ENCODE data around the gene LYAR.

Gene LYAR, protein sequence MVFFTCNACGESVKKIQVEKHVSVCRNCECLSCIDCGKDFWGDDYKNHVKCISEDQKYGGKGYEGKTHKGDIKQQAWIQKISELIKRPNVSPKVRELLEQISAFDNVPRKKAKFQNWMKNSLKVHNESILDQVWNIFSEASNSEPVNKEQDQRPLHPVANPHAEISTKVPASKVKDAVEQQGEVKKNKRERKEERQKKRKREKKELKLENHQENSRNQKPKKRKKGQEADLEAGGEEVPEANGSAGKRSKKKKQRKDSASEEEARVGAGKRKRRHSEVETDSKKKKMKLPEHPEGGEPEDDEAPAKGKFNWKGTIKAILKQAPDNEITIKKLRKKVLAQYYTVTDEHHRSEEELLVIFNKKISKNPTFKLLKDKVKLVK

DNA sequence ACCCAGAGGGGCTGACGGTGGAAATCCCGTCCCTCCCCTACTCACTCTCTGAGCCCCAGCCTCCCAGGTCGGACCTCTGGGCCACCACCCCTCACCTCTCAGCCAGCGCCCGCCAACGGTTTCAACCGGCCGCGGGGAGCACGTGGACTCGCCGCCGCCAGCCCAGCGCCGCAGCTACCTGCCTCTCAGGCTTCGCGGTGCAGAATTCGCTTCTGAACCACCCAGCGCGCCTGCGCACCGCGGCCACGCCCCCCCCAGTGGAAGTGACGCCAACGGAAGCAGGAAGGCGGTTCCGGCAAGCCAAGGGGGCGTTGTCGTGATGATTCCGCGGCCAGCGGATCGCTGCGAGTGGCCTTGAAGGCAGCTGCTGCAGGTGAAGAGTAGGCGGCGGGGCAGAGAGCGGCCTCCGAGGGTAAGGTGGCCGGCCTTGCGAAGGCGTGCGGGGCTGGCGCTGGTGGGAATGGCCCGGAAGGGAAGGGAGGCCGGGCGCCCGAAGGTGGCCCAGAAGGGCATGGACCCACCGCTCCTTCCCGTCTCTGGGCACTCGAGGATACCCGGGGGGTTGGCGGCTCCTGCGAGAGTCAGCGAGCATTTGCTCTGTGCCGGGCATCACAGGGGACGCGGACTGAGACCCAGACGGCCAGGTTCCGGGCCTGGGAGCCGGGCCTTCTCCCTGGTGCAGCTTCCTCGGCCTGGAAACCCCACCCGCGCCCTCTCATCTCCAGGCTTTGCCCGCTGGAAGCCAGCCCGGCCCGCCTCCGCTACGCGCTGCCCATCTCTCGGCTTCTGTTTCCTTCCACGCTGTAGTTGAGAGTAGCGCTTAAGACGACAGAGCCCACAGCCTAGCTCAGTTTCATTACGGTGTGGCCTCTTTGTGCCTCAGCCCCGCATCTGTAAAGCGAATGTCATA lies at the start of gene LYAR, which contains the start of gene ZBTB49:
Gene LYAR, minus strand, starts transcription at position 214 of the 910 bp plus-strand sequence. CDS start 6,412 bp downstream, outside the sequence.
Gene ZBTB49, plus strand, starts transcription at position 311 of the 910 bp plus-strand sequence. CDS start 9,695 bp downstream, outside the sequence.
- peak; percentile 96 for DNase-seq

DNA sequence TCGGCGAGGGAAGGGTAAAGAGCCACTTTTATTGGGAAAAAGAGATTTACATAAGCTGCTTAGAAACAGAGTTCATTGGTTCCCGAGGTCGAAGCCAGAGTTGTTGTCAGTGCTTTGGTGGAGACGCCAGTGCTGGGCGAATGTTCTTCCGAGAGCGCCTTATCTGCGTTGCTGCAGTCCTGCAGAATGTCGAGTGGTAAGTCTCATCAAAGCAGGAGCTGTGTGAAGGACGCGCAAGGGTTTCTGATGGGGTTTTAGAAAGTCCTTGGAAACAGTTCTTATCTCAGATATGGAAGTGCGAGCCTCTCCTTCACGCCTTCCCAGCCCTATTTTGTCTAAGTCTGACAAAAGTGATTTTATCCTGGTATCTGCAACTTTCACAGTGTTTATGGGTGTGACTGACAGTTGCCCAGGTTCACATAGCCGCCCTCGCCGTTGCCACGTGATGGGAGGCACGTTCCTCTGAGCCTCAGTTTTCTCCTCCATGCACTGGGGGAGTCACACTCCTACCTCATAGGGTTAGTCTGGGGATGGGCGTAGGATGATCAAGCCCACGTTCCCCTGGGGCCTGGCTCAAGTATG lies 49.6 kb upstream of the LYAR start:
- DNase-seq: no peak

DNA sequence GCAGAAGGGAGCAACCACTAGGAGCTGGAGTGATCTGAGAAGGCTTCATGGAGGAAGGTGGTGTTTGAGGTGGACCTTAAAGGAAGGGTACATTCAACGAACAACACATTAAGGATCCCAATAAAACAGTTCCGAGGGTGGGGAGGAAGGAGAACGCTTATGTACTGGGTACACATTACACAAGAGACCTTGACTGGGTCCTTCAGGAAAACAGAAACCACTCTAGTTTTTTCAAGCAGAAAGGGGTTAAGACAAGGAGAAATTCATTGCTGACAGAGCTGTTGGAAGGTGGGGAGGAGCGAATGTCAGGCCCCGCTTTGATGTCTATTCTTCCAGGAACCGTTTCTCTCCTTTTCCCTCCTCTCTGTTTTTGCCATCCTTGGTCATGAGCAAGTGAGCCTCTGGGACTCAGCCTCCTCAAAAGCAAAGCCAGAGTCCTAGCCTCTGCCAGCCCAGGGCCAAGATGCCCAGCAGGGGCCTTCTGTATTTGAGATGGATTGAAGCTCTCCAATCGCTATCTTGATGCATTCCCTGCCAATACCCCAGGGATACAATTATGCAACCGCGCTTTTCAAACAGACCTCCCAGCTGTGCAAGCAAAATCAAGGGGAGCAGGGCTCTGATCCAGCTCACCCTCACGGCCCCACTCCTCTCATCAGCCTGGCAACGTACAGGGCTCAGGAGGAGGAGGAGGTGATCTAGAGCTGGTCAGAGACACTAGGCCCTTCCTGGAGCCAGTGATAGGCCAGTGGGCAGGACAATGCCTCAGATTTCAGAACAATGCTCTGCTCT lies 48.5 kb upstream of the LYAR start:
- no peak for DNase-seq

GRCh38 chr4:4334798-4335520 lies 45.0 kb upstream of the LYAR start:
- DNase-seq: peak; percentile 36

- peak; percentile 56 for DNase-seq
These were observed 43.3 kb upstream of the LYAR start for GRCh38 chr4:4333265-4333706.

GRCh38 chr4:4332529-4332928 lies 42.6 kb upstream of the LYAR start:
- DNase-seq: no peak

- no peak for DNase-seq
These were observed 40.8 kb upstream of the LYAR start for GRCh38 chr4:4330794-4331193.

GRCh38 chr4:4329496-4329895 lies 39.5 kb upstream of the LYAR start:
- DNase-seq: no peak

DNA sequence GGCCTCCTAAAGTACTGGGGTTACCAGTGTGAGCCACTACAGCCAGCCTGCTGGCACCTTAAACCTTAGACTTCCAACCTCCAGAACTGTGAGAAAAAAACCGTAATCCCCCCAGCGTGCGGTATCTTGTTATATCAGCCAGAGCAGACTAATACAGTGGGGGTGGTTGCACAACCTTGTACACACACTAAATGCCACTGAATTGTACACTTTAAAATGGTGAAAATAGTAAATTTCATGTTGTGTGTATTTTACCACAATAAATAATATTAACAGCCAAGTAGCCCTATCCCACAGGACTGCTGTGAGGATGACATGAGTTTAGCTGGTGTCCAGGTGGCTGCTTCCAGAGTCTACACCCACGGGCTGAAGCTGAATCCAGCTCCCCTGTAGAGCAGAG lies 38.9 kb upstream of the LYAR start:
- DNase-seq: no peak

GRCh38 chr4:4328206-4328605 lies 38.3 kb upstream of the LYAR start:
- no peak for DNase-seq

- peak; percentile 34 for DNase-seq
These were observed 37.7 kb upstream of the LYAR start for GRCh38 chr4:4327652-4328121.

DNA sequence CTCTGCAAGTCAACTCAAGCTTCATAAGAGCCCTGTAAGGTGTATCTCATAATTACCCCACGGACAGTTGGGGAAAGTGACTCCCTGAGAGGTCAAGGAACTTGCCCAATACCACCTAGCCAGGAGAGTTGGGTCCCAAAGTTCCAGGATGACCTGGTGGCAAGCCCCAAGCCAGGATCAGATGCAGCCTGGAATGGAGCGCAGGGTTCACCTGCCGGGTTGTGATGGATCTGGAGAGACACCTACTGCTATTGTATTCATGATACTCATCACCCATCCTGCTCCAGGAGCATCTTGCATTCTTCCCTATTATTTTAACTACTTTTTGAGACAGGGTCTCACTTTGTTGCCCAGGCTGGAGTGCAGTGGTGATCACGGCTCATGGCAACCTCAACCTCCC lies 36.2 kb upstream of the LYAR start:
- DNase-seq: no peak

- DNase-seq: no peak
These were observed 35.4 kb upstream of the LYAR start for GRCh38 chr4:4325321-4325720.

GRCh38 chr4:4323705-4324534 lies 34.0 kb upstream of the LYAR start:
- no peak for DNase-seq

DNA sequence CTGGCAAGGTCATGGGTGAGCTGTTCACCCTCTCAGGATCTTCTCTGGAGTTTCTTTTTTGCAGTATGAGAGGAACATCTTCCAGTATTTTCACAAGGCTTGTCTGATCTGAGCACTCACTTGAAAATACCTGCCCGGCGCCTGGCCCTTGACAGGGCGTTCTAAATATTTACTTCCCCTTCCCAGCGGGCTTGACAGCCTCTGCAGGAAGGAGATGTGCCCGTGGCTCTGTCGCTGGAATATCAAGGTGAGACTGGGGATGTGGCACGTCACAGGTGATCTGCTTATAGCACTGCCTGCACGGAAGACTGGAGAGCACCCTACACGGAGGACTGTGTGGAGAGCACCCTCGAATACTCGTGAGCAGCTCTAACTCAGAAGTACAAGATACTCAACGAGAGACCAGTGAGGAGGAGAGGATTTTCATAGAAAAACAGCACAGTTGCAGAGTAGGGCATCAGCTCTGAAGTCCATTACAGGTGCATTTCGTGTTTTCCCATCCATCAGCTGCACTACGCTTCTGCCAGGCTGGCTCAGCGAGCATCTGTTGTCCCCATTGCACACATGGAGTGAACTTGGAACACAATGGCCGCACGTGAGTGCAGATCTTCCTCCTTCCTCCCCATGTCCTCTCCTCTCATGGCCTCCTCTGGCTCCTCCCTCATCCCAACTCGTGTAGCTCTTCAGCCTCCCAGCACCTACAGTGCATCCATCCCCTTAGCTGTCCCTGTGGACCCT lies 32.2 kb upstream of the LYAR start:
- no peak for DNase-seq

DNA sequence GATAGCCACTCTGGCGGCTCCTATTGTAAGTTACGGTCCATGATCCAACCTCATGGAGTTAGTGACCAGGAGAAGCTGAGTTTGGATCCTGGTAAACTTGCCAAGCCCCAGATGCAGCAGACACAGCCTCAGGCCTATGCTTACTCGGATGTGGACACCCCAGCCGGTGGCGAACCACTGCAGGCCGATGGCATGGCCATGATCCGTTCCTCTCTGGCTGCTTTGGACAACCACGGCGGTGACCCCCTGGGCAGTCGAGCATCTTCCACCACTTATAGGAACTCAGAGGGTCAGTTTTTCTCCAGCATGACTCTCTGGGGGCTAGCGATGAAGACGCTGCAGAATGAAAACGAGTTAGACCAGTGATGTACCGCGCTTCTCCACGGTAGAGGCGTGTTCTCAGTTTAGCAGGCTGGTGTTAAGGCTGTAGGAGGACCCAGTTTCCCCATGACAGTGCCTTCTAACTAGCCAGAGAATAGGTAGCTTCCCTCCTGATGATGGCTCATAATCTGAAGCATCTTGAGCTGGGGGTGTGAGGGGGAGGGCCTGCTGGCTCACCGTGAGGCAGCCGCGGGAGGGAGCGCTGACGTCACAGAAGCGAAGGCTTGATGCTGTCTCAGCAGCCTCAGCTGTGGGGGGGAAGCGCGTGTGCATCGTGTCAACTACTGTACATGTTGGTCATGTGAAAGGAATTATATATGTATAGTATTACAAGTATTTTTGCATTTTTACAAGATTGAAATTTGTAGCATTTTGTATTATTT lies 31.2 kb upstream of the LYAR start:
- no peak for DNase-seq

GRCh38 chr4:4320528-4320927 lies 30.6 kb upstream of the LYAR start:
- no peak for DNase-seq

DNA sequence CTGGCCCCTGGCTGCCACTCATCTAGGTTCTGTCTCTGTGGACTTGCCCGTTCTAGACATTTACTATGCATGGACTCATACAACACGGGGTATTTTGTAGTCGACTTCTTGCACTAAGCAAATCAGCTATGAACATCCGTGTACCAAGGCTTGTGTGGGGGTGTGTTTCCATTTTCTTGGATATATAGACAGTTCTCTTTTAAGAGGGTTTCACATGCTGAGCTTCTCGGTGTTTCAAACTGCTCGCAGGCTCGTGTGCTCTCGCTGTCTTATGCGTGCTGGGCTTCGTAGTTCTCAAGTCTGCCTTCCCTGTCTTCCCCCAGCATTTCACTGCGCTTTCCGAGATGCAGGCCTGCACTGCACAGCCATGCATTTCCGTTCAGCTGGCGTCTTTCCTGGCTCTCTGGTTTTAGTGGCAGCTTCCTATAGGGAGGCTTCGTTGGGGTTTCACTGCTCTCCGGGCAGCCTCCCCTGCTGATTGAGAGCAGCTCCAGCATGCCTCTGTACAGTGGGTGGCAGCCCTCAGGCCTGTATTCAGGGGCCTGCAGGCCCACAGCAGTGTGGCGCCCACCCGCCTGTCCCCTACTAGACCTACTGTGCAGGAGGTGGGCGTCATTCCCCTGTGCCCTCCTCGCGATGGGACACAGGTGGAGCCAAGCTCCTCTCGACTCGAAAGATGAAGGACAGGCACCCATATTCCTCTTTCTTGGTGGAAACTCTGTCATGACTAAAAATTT lies 27.7 kb upstream of the LYAR start:
- DNase-seq: no peak

- DNase-seq: no peak
These were observed 26.2 kb upstream of the LYAR start for GRCh38 chr4:4316150-4316495.
